K562 (cell line): ENCODE data around the gene UQCC2. TPM values are rescaled to one million over a fixed set of nuclear protein-coding genes. Genes with fewer than 3 reads are reported as not detected.

Experiments
- ATAC-seq: fragments of 200-7000 bp; cut with Tn5 transposase; 3 replicates; pipeline ENCODE4 v1.9.1; 2020; ENCODE audit warnings: moderate library complexity
- BruUV-seq: library from RNA; stranded (reverse); fragments of 400-500 nt; replicated peaks from 2 replicates; lab custom pipeline; 2021; lab: Mats Ljungman, UMichigan
- CTCF ChIA-PET: fragments of 300-600 bp; formaldehyde crosslinking; extraction: SDS; loops from one replicate; lab custom pipeline; 2021; ENCODE audit warnings: low intra/inter-chr PET ratio; lab: Yijun Ruan, JAX
- POLR2A ChIA-PET: fragments of 300-600, 350-650 bp; sonication (Branson Sonifier 250); formaldehyde crosslinking; extraction: SDS; loops from one replicate; lab custom pipeline; 2021; ENCODE audit warnings: antibody characterized with exemption, inconsistent platforms; lab: Yijun Ruan, JAX
- DNase-seq, 4 experiments: peaks; one replicate each; pipeline versions ENCODE4 v3.0.0 to v3.0.0-alpha.2; 2011 to 2018; ENCODE audit warnings: low spot score in 3 of 4, mixed read lengths in 3 of 4; ENCODE audit errors: extremely low read depth in 1 of 4
- FAIRE-seq: peaks from 2 replicates; lab custom pipeline; 2011; peaks lifted over from hg19 to GRCh38; lab: Jason Lieb, UNC
- H2AFZ ChIP-seq: 2 replicates; pipeline ENCODE4 v1.6.0; 2011; ENCODE audit warnings: low read depth, low read length, control low read depth, inconsistent platforms
- H3K27ac ChIP-seq: fragments of 200-600 bp; 3 replicates; pipeline ENCODE4 v1.8.0; 2011; ENCODE audit warnings: low read depth, mild to moderate bottlenecking, control low read depth, inconsistent platforms, low read length, moderate library complexity, mixed read lengths; ENCODE audit errors: extremely low read depth
- H3K27me3 ChIP-seq, 2 experiments: fragments of 300-600 bp in 1 of 2; 2 replicates in 1 of 2; 3 replicates in 1 of 2; pipeline versions ENCODE4 v1.6.0 to v1.8.0; 2011; ENCODE audit warnings: inconsistent platforms in 2 of 2, low read length in 2 of 2, mild to moderate bottlenecking in 1 of 2, mixed read lengths in 1 of 2, moderate library complexity in 1 of 2; ENCODE audit not compliant: control insufficient read depth in 2 of 2, insufficient read depth in 2 of 2
- H3K36me3 ChIP-seq: fragments of 300-600 bp; 3 replicates; pipeline ENCODE4 v1.8.0; 2011; ENCODE audit warnings: mild to moderate bottlenecking, low read length, inconsistent platforms; ENCODE audit not compliant: control insufficient read depth, insufficient read depth
- H3K4me1 ChIP-seq, 2 experiments: fragments of 200-600 bp in 1 of 2; replicated peaks in 1 of 2; 2 replicates in 1 of 2; 3 replicates in 1 of 2; pipeline versions ENCODE4 v1.5.1 to v1.8.0; 2011; ENCODE audit warnings: inconsistent platforms in 2 of 2, low read length in 2 of 2, mild to moderate bottlenecking in 1 of 2, mixed read lengths in 1 of 2, moderate library complexity in 1 of 2; ENCODE audit not compliant: control insufficient read depth in 2 of 2, insufficient read depth in 2 of 2
- H3K4me2 ChIP-seq: 2 replicates; pipeline ENCODE4 v1.6.1; 2011; ENCODE audit warnings: low read length, control low read depth, inconsistent platforms, mixed read lengths; ENCODE audit not compliant: insufficient read depth
- H3K4me3 ChIP-seq: fragments of 200-600 bp; sonication (generic), shearing (Covaris generic); 2 replicates; pipeline ENCODE4 v1.5.1; 2016; ENCODE audit warnings: control low read depth, inconsistent platforms
- H3K79me2 ChIP-seq: fragments of 200-600 bp; 3 replicates; pipeline ENCODE4 v1.8.0; 2011; ENCODE audit warnings: low read length, inconsistent platforms; ENCODE audit not compliant: control insufficient read depth, insufficient read depth
- H3K9ac ChIP-seq, 2 experiments: 2 replicates each; pipeline versions ENCODE4 v1.6.0 to v1.6.1; 2011; ENCODE audit warnings: low read depth in 2 of 2, low read length in 2 of 2, control low read depth in 1 of 2, inconsistent platforms in 1 of 2, mild to moderate bottlenecking in 1 of 2, mixed read lengths in 1 of 2; ENCODE audit not compliant: insufficient read depth in 1 of 2
- H3K9me1 ChIP-seq: one replicate; pipeline ENCODE4 v1.6.0; 2011; ENCODE audit warnings: inconsistent platforms, mild to moderate bottlenecking, low read length, moderate library complexity; ENCODE audit not compliant: control insufficient read depth, insufficient read depth
- H3K9me3 ChIP-seq: replicated peaks from 2 replicates; pipeline ENCODE4 v1.5.1; 2011; ENCODE audit warnings: low read depth, low read length, inconsistent platforms; ENCODE audit not compliant: control insufficient read depth, insufficient read depth
- H4K20me1 ChIP-seq: replicated peaks from 2 replicates; pipeline ENCODE4 v1.6.1; 2011; ENCODE audit warnings: low read length, inconsistent platforms, mixed read lengths; ENCODE audit not compliant: control insufficient read depth, insufficient read depth
- ADNP ChIP-seq: fragments of 200-800 bp; sonication (Bioruptor generic); IDR thresholded peaks from 2 replicates; pipeline ENCODE4 v1.6.1; 2016; ENCODE audit warnings: missing genetic modification characterization, missing compliant biosample characterization
- BMI1 ChIP-seq: fragments of 150-350 bp; IDR thresholded peaks from 2 replicates; pipeline ENCODE4 v1.6.1; 2014; ENCODE audit warnings: low read length
- CAMTA2 ChIP-seq: fragments of 250-450 bp; sonication (Bioruptor Pico); conservative IDR thresholded peaks from 2 replicates; pipeline ENCODE4 v1.5.1; 2022
- L3MBTL2 ChIP-seq: fragments of 450-650 bp; IDR thresholded peaks from 2 replicates; pipeline ENCODE4 v1.6.1; 2016; ENCODE audit warnings: mild to moderate bottlenecking, moderate library complexity
- MAFK ChIP-seq: IDR thresholded peaks from 2 replicates; pipeline ENCODE4 v1.6.1; 2011; ENCODE audit warnings: low read length, improper control_type of control experiment
- RAD21 ChIP-seq, 2 experiments: fragments of 250-450 bp in 1 of 2; fragments of 450-650 bp in 1 of 2; sonication (Bioruptor Pico) in 1 of 2; formaldehyde crosslinking in 1 of 2; IDR thresholded peaks in 1 of 2; conservative IDR thresholded peaks in 1 of 2; 2 replicates each; pipeline versions ENCODE4 v1.4.0 to v1.8.0; 2020 to 2022; ENCODE audit warnings: mild to moderate bottlenecking in 2 of 2, moderate library complexity in 1 of 2
- RBM25 ChIP-seq: fragments of 200-400 bp; formaldehyde crosslinking; IDR thresholded peaks from 2 replicates; pipeline ENCODE4 v1.6.1; 2018; ENCODE audit warnings: low read length, low read depth, moderate library complexity; ENCODE audit not compliant: severe bottlenecking
- XRCC3 ChIP-seq: fragments of 450-650 bp; IDR thresholded peaks from 2 replicates; pipeline ENCODE4 v1.6.1; 2017; ENCODE audit warnings: mild to moderate bottlenecking, moderate library complexity
- WGBS: fragments of 100-300 bp; shearing (Covaris generic); methylation state at CpG from one replicate; pipeline ENCODE4 v1.1.6; 2016; ENCODE audit warnings: low coverage, mixed read lengths; ENCODE audit not compliant: insufficient coverage; ENCODE audit errors: missing lambda C conversion rate; 5-methylcytosine and 5-hydroxymethylcytosine counted together
- in situ Hi-C: fragments of 300-500 bp; cut with MboI; formaldehyde crosslinking; loops from 4 replicates; pipeline ENCODE4 v1.15.0; 2018; ENCODE audit warnings: inconsistent platforms, mixed read lengths
- intact Hi-C: fragments of 100-400 bp; cut with micrococcal nuclease; formaldehyde crosslinking; loops from 2 replicates; pipeline ENCODE4 v1.14.2; 2022
- polyA plus RNA-seq, 8 experiments: library from polyadenylated mRNA; depleted of rRNA in 4 of 8; stranded (reverse) in 5 of 8; unstranded in 3 of 8; fragments of >200 nt; fragmentation: Nextera tagmentation in 2 of 8; fragmentation: Illumina TruSeq in 1 of 8; extraction: Ambion mirVana in 2 of 8; extraction: Trizol in 1 of 8; gene quantifications; 2 replicates each; pipeline versions ENCODE4 v1.2.1 to v1.2.3, GENCODE V29; 2011 to 2014; ENCODE audit warnings: inconsistent platforms in 1 of 8, missing spikeins in 1 of 8
- total RNA-seq, 7 experiments: library from RNA; depleted of rRNA in 6 of 7; stranded (reverse); fragments of >200 nt in 6 of 7; fragmentation: Illumina TruSeq in 2 of 7; extraction: Trizol in 2 of 7; gene quantifications; 2 replicates each; pipeline versions ENCODE4 v1.2.1 to v1.2.3, GENCODE V29; 2011 to 2021; ENCODE audit warnings: low replicate concordance in 1 of 7
- TF ChIP-seq, protein P1 (sequence below): fragments of 450-650 bp; IDR thresholded peaks from 2 replicates; pipeline ENCODE4 v1.6.1; 2018; ENCODE audit not compliant: partially characterized antibody
- TF ChIP-seq, protein P2 (sequence below): fragments of 250-450 bp; sonication (Bioruptor Pico); IDR thresholded peaks from 2 replicates; pipeline ENCODE4 v1.5.0; 2021
- TF ChIP-seq, protein P3 (sequence below): IDR thresholded peaks from 2 replicates; pipeline ENCODE4 v1.6.1; 2011; ENCODE audit not compliant: insufficient read length; ENCODE audit errors: extremely low read depth

The UQCC2 gene
- total and polyA plus RNA-seq, 9 of the 15 experiments (the other 6 are each of a cell fraction or from before 2014, with no cell fraction given): 58.5 to 927 (median 158) TPM

DNA sequence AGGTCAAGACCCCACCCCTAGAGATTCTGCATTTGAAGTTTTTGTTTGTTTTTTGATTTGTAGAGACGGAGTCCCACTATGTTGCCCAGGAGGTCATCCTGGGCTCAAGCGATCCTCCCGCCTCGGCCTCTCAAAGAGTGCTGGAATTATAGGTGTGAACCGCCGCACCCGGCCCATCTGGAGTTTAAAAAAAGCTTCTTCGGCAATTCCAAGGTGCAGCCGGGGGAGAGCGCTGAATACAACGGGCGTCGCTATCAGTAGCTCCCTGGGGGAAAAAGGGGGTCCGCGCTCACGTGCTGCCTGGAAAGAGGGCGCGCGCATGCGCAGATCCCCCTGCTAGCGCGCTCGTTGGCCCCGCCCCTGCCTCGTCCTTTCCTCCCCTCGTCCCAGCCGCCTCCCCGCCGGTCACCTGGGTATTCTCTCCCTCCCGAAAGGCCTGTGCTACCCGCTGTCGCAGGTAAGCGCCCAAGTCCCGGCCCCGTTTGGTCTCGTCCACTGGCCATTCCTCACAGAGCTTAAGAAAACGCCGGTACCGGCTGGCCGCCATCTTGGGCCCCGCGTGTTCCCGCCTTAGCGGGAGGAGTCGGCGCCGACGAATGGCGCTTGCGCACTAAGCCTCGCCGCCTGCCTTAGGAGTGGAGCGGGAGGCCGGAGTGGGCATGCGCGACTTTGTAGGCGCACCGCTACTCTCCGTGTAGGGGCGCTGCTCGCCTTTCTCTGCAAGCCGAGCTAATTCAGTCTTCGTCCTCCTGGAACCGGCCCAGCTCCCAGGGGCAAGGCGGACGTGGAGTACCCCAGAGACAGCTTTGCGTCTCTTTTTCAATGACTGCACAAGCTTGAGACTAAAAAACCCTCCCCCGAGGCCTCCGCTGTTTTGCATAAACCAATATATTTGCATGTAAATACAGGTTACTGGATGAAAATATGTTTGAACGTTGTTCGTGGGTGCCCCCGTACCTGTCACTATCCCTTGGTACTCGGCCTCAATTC, at the start of gene UQCC2 (continued):
- peak; percentile 84 to 92 for TF ChIP-seq RAD21 (CRISPR knock-in tag; conservative IDR thresholded peaks at IDR 0.05 in 1 of 2, IDR thresholded peaks at IDR 0.05 in 1 of 2)

DNA sequence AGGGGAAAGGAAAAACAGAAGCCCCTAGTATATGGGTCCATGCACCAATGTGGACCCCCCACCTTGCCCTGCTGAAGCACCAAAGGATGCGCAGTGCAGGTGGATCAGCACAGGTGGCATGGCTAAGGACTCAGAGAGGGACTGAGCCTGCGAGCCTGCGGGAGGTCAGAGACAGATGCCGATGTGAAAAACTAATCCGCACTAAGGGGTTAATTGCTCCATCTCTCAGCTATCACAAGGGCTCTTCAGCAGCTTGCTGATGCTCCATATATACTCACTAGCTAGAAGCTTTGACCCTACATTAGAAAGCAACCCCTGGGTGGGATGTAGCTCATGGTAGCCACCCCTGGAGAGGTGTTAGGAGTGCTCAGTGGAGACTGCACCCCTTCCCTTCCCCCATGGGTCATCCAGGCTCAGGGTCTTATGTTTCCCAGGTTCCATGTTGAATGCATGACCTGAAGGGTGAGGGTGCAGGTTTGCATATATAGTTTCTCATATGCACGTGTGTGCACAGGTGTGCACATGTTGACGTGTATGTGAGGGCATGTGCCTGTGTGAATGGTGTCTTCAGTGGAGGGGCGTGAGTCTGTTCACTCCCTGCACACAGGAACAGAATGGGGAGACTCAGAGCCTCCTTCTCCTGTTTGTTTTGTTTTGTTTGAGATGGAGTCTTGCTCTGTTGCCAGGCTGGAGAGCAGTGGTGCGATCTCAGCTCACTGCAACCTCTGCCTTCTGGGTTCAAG, 48.6 kb upstream of the UQCC2 start:
- H3K27ac ChIP-seq: no peak overlapping the region
- no peak overlapping the region for H3K4me3 ChIP-seq
- 27% methylated on average over 9 of the region's 9 CpGs for WGBS
- H4K20me1 ChIP-seq: 0 out of 2 replicates have a peak, but pooled peaks cover 12% of the 10 kb centered on the region
- H3K4me2 ChIP-seq: no peak overlapping the region
- no peaks in the 10 kb centered on the region for H3K9me1 ChIP-seq
- intact Hi-C loops (no loop called here), in situ Hi-C loops (loop anchor here (5.0 kb wide), 2 partner anchors 173 to 392 kb away; no protein-coding TSS in a partner anchor)
- FAIRE-seq (no peak), DNase-seq (no peak), ATAC-seq (no peak)
- H2AFZ ChIP-seq: no peak overlapping the region
- ChIA-PET CTCF (interaction anchor here (0.6 to 0.9 kb wide), 2 partner anchors 16 to 1336 kb away, joined by 3 read pairs; no protein-coding TSS in a partner anchor), POLR2A (interaction anchor here (0.6 to 2.1 kb wide), 4 partner anchors 13 to 448 kb away, joined by 3 to 5 read pairs (median 3); no protein-coding TSS in a partner anchor)
- no peaks in the 10 kb centered on the region for H3K36me3 ChIP-seq
- no peaks in the 10 kb centered on the region for H3K9me3 ChIP-seq
- peaks cover 0 to 19% of the 10 kb centered on the region in 2 experiments; a peak in 2 of 5 replicates for H3K4me1 ChIP-seq
- no peak overlapping the region for H3K9ac ChIP-seq
- peaks cover 31 to 61% of the 10 kb centered on the region in 2 experiments for H3K27me3 ChIP-seq
- no TSS peak for BruUV-seq
- H3K79me2 ChIP-seq: no peaks in the 10 kb centered on the region
- TF ChIP-seq, protein P1, sequence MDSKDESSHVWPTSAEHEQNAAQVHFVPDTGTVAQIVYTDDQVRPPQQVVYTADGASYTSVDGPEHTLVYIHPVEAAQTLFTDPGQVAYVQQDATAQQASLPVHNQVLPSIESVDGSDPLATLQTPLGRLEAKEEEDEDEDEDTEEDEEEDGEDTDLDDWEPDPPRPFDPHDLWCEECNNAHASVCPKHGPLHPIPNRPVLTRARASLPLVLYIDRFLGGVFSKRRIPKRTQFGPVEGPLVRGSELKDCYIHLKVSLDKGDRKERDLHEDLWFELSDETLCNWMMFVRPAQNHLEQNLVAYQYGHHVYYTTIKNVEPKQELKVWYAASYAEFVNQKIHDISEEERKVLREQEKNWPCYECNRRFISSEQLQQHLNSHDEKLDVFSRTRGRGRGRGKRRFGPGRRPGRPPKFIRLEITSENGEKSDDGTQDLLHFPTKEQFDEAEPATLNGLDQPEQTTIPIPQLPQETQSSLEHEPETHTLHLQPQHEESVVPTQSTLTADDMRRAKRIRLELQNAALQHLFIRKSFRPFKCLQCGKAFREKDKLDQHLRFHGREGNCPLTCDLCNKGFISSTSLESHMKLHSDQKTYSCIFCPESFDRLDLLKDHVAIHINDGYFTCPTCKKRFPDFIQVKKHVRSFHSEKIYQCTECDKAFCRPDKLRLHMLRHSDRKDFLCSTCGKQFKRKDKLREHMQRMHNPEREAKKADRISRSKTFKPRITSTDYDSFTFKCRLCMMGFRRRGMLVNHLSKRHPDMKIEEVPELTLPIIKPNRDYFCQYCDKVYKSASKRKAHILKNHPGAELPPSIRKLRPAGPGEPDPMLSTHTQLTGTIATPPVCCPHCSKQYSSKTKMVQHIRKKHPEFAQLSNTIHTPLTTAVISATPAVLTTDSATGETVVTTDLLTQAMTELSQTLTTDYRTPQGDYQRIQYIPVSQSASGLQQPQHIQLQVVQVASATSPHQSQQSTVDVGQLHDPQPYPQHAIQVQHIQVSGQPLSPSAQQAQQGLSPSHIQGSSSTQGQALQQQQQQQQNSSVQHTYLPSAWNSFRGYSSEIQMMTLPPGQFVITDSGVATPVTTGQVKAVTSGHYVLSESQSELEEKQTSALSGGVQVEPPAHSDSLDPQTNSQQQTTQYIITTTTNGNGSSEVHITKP: no peak
- TF ChIP-seq RBM25 (no peak), ADNP (no peak), BMI1 (no peak), XRCC3 (no peak), MAFK (no peak), CAMTA2 (CRISPR knock-in tag) (no peak), L3MBTL2 (no peak)
- TF ChIP-seq, protein P2, sequence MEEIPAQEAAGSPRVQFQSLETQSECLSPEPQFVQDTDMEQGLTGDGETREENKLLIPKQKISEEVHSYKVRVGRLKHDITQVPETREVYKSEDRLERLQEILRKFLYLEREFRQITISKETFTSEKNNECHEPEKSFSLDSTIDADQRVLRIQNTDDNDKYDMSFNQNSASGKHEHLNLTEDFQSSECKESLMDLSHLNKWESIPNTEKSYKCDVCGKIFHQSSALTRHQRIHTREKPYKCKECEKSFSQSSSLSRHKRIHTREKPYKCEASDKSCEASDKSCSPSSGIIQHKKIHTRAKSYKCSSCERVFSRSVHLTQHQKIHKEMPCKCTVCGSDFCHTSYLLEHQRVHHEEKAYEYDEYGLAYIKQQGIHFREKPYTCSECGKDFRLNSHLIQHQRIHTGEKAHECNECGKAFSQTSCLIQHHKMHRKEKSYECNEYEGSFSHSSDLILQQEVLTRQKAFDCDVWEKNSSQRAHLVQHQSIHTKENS: no peak
- TF ChIP-seq, protein P3, sequence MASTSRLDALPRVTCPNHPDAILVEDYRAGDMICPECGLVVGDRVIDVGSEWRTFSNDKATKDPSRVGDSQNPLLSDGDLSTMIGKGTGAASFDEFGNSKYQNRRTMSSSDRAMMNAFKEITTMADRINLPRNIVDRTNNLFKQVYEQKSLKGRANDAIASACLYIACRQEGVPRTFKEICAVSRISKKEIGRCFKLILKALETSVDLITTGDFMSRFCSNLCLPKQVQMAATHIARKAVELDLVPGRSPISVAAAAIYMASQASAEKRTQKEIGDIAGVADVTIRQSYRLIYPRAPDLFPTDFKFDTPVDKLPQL: no peak
